Right lobe of liver (tissue), 4 donors: ENCODE data around the gene ATRX.

Source experiments
- POLR2A ChIP-seq: fragments of 450-650 bp; IDR thresholded peaks from one replicate; pipeline ENCODE4 v1.6.1; 2017; ENCODE audit warnings: antibody characterized with exemption, mild to moderate bottlenecking
- TF ChIP-seq, protein P1 (sequence below), 4 donors: fragments of 200-600 bp in 3 of 4; fragments of 450-650 bp in 1 of 4; IDR thresholded peaks; one replicate each; pipeline versions ENCODE4 v1.5.1 to v1.8.0; 2016 to 2022; ENCODE audit warnings: antibody characterized with exemption in 4 of 4, mild to moderate bottlenecking in 2 of 4
- donor health status: DM: no; HTN: no; CAD: no.
- donor health status: DM: no; HTN: no; CAD: no.
- donor health status: DM: no; HTN: yes; CAD: no.

DNA sequence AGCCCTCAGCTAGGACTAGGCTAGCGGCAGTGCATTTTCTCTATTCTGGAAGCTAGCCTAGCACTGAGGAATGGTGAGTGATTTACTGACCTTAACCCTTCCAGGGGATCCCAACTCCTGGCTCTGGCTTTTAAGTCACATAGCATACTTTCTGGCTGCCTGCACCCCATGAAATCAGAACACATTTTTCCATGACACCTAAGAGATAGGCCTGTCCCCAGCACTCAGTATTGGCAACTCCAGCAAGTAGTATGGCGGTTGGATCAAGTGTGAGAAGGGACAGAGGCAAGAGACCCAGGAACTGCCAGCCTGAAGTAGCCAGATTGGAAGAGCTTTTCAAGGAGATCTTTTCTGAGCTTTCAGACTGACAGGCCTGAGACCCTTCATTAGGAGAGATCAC lies 330.6 kb downstream of the ATRX start:
- no peak for TF ChIP-seq POLR2A
- TF ChIP-seq, protein P1, sequence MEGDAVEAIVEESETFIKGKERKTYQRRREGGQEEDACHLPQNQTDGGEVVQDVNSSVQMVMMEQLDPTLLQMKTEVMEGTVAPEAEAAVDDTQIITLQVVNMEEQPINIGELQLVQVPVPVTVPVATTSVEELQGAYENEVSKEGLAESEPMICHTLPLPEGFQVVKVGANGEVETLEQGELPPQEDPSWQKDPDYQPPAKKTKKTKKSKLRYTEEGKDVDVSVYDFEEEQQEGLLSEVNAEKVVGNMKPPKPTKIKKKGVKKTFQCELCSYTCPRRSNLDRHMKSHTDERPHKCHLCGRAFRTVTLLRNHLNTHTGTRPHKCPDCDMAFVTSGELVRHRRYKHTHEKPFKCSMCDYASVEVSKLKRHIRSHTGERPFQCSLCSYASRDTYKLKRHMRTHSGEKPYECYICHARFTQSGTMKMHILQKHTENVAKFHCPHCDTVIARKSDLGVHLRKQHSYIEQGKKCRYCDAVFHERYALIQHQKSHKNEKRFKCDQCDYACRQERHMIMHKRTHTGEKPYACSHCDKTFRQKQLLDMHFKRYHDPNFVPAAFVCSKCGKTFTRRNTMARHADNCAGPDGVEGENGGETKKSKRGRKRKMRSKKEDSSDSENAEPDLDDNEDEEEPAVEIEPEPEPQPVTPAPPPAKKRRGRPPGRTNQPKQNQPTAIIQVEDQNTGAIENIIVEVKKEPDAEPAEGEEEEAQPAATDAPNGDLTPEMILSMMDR (IDR thresholded peaks at IDR 0.05) = no peak
